H9 (cell line): ENCODE data around the gene ARFIP1. TPM values are rescaled to one million over a fixed set of nuclear protein-coding genes. Genes with fewer than 3 reads are reported as not detected.

ENCODE experiments used
- DNase-seq: peaks from one replicate; pipeline ENCODE4 v3.0.0-alpha.2; 2017
- H2AFZ ChIP-seq: one replicate; pipeline ENCODE4 v1.6.1; 2013; ENCODE audit warnings: mild to moderate bottlenecking, low read length, control low read depth, moderate library complexity
- H2AK5ac ChIP-seq: 2 replicates; pipeline ENCODE4 v1.6.1; 2013; ENCODE audit warnings: low read length, control low read depth, mixed read lengths; ENCODE audit not compliant: insufficient read length
- H2BK120ac ChIP-seq: one replicate; pipeline ENCODE4 v1.6.1; 2013; ENCODE audit warnings: low read depth, mild to moderate bottlenecking, low read length, control low read depth, inconsistent platforms; ENCODE audit not compliant: poor library complexity, severe bottlenecking
- H2BK12ac ChIP-seq: 2 replicates; pipeline ENCODE4 v1.6.1; 2013; ENCODE audit warnings: low read length, control low read depth, mixed read lengths, low read depth; ENCODE audit not compliant: insufficient read length
- H2BK15ac ChIP-seq: 2 replicates; pipeline ENCODE4 v1.6.1; 2013; ENCODE audit warnings: low read depth, low read length, control low read depth
- H2BK20ac ChIP-seq: one replicate; pipeline ENCODE4 v1.6.1; 2013; ENCODE audit warnings: low read depth, mild to moderate bottlenecking, low read length, control low read depth, inconsistent platforms; ENCODE audit not compliant: poor library complexity, severe bottlenecking
- H2BK5ac ChIP-seq: 2 replicates; pipeline ENCODE4 v1.6.1; 2013; ENCODE audit warnings: low read length, control low read depth, mixed read lengths; ENCODE audit not compliant: insufficient read length
- H3K14ac ChIP-seq: 2 replicates; pipeline ENCODE4 v1.6.1; 2013; ENCODE audit warnings: low read length, control low read depth; ENCODE audit not compliant: insufficient read depth
- H3K18ac ChIP-seq: 2 replicates; pipeline ENCODE4 v1.6.1; 2013; ENCODE audit warnings: low read depth, mild to moderate bottlenecking, mixed read lengths, low read length, control low read depth; ENCODE audit not compliant: insufficient read length
- H3K23ac ChIP-seq: 2 replicates; pipeline ENCODE4 v1.6.1; 2013; ENCODE audit warnings: low read length, control low read depth, mixed read lengths, low read depth; ENCODE audit not compliant: insufficient read length
- H3K23me2 ChIP-seq: 2 replicates; pipeline ENCODE4 v1.6.1; 2013; ENCODE audit warnings: low read depth, mild to moderate bottlenecking, mixed read lengths, low read length, control low read depth; ENCODE audit not compliant: insufficient read length, poor library complexity, severe bottlenecking
- H3K27ac ChIP-seq: 2 replicates; pipeline ENCODE4 v1.5.1; 2013; ENCODE audit warnings: low read length, control low read depth, mixed read lengths, low read depth; ENCODE audit not compliant: insufficient read length
- H3K27me3 ChIP-seq: 2 replicates; pipeline ENCODE4 v1.6.1; 2013; ENCODE audit warnings: low read length, control low read depth, inconsistent platforms; ENCODE audit not compliant: insufficient read depth
- H3K4ac ChIP-seq: 2 replicates; pipeline ENCODE4 v1.6.1; 2013; ENCODE audit warnings: low read depth, mild to moderate bottlenecking, control low read depth, inconsistent platforms, low read length, moderate library complexity
- H3K4me1 ChIP-seq: 2 replicates; pipeline ENCODE4 v1.6.1; 2013; ENCODE audit warnings: low read length, control low read depth, inconsistent platforms; ENCODE audit not compliant: insufficient read depth
- H3K4me2 ChIP-seq: 2 replicates; pipeline ENCODE4 v1.6.1; 2013; ENCODE audit warnings: low read length, control low read depth, mixed read lengths; ENCODE audit not compliant: insufficient read length, insufficient read depth
- H3K56ac ChIP-seq: 2 replicates; pipeline ENCODE4 v1.6.1; 2013; ENCODE audit warnings: low read depth, mild to moderate bottlenecking, mixed read lengths, low read length, control low read depth; ENCODE audit not compliant: insufficient read length
- H3K79me1 ChIP-seq: 2 replicates; pipeline ENCODE4 v1.6.1; 2013; ENCODE audit warnings: low read depth, mild to moderate bottlenecking, moderate library complexity, low read length, control low read depth, inconsistent platforms; ENCODE audit not compliant: insufficient read depth, poor library complexity, severe bottlenecking
- H3K79me2 ChIP-seq: 2 replicates; pipeline ENCODE4 v1.6.1; 2013; ENCODE audit warnings: low read length, control low read depth, inconsistent platforms; ENCODE audit not compliant: insufficient read depth
- H3K9ac ChIP-seq: 2 replicates; pipeline ENCODE4 v1.6.1; 2013; ENCODE audit warnings: low read length, control low read depth, mixed read lengths; ENCODE audit not compliant: insufficient read length; ENCODE audit errors: extremely low read depth
- H3K9me3 ChIP-seq: one replicate; pipeline ENCODE4 v1.6.1; 2013; ENCODE audit warnings: low read depth, low read length, inconsistent platforms; ENCODE audit not compliant: control insufficient read depth
- H3T11ph ChIP-seq: one replicate; pipeline ENCODE4 v1.6.1; 2013; ENCODE audit warnings: mild to moderate bottlenecking, low read length, control low read depth, inconsistent platforms
- H4K20me1 ChIP-seq: one replicate; pipeline ENCODE4 v1.6.1; 2013; ENCODE audit not compliant: control insufficient read depth, insufficient read length, insufficient read depth
- H4K5ac ChIP-seq: 2 replicates; pipeline ENCODE4 v1.6.1; 2013; ENCODE audit warnings: low read depth, mild to moderate bottlenecking, mixed read lengths, low read length, control low read depth; ENCODE audit not compliant: insufficient read length
- H4K8ac ChIP-seq: replicated peaks from 2 replicates; pipeline ENCODE4 v1.6.1; 2013; ENCODE audit warnings: low read length, control low read depth, mixed read lengths, low read depth; ENCODE audit not compliant: insufficient read length
- H4K91ac ChIP-seq: 2 replicates; pipeline ENCODE4 v1.6.1; 2013; ENCODE audit warnings: low read depth, mild to moderate bottlenecking, moderate library complexity, mixed read lengths, low read length, control low read depth; ENCODE audit not compliant: insufficient read length
- H3K27ac Mint-ChIP-seq, 3 experiments: 2 replicates in 2 of 3; 3 replicates in 1 of 3; pipeline ENCODE4 v1.8.0; 2020 to 2021; ENCODE audit warnings: mixed read lengths in 3 of 3, mild to moderate bottlenecking in 1 of 3, moderate library complexity in 1 of 3
- H3K27me3 Mint-ChIP-seq: 2 replicates; pipeline ENCODE4 v1.8.0; 2021; ENCODE audit warnings: low read depth, mild to moderate bottlenecking, moderate library complexity, mixed read lengths
- H3K36me3 Mint-ChIP-seq, 3 experiments: 2 replicates in 2 of 3; 3 replicates in 1 of 3; pipeline ENCODE4 v1.8.0; 2020 to 2021; ENCODE audit warnings: low read depth in 3 of 3, mixed read lengths in 3 of 3; ENCODE audit not compliant: insufficient read depth in 1 of 3
- H3K4me1 Mint-ChIP-seq, 2 experiments: 2 replicates each; pipeline ENCODE4 v1.8.0; 2020; ENCODE audit warnings: mixed read lengths in 2 of 2
- H3K4me3 Mint-ChIP-seq, 2 experiments: 2 replicates in 1 of 2; 3 replicates in 1 of 2; pipeline ENCODE4 v1.8.0; 2020 to 2021; ENCODE audit warnings: mild to moderate bottlenecking in 2 of 2, mixed read lengths in 2 of 2, moderate library complexity in 1 of 2
- H3K9me3 Mint-ChIP-seq, 2 experiments: 2 replicates in 1 of 2; 3 replicates in 1 of 2; pipeline ENCODE4 v1.8.0; 2020; ENCODE audit warnings: mild to moderate bottlenecking in 2 of 2, mixed read lengths in 2 of 2, moderate library complexity in 1 of 2
- CTCF ChIP-seq: fragments of 200-600 bp; sonication (generic); conservative IDR thresholded peaks from 3 replicates; pipeline ENCODE4 v1.8.0; 2021; ENCODE audit warnings: antibody characterized with exemption, mild to moderate bottlenecking
- WGBS: extraction: QIAGEN DNeasy Blood & Tissue Kit; methylation state at CpG from one replicate; pipeline ENCODE4 v1.1.7; 2013; ENCODE audit warnings: missing lambda C conversion rate, low lambda C conversion rate, mixed read lengths; ENCODE audit not compliant: insufficient read length; ENCODE audit errors: extremely low coverage; 5-methylcytosine and 5-hydroxymethylcytosine counted together
- total RNA-seq: library from RNA; stranded (reverse); gene quantifications from 2 replicates; pipeline ENCODE4 v1.2.1, GENCODE V29; 2021

Gene ARFIP1
- total RNA-seq, 1 experiment from 2014 or later = 30.8 TPM

DNA sequence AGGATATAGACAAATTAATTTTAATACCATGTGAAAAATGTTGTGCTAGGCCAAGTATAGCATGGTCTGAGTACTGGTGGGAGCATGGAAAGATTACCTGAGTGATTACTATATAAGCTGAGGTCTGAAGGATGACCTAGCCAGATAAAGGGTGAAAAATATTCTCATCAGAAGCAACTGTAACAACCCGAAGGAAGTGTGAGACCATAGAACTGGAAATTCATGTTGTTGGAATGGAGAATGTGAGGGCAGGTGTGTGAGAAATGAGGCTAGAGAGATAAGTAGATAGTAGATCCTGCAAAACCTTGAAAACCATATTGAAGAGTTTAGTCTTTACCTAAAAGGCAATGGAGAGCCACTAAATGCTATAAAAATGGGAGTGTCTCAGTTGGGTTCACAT lies 71.5 kb downstream of the ARFIP1 start:
- Histone ChIP-seq H3K4me1 (peaks cover 6% of the 10 kb centered on the region), H3T11ph (peak overlapping the region; percentile 74), H4K91ac (no peak overlapping the region), H4K8ac (no peak overlapping the region), H4K20me1 (no peaks in the 10 kb centered on the region), H3K4ac (no peak overlapping the region; the same call in 1 of the 2 replicates), H2BK120ac (no peak overlapping the region), H3K27me3 (no peaks in the 10 kb centered on the region), H3K9ac (peak overlapping the region; percentile 33), H3K14ac (no peak overlapping the region; the same call in 1 of the 2 replicates), H3K79me2 (peaks cover 2% of the 10 kb centered on the region; the same call in 1 of the 2 replicates), H2BK5ac (peak overlapping the region; percentile 93), H3K23ac (no peak overlapping the region), H2BK12ac (peak overlapping the region; percentile 77), H3K56ac (peak overlapping the region; percentile 43), H3K27ac (peak overlapping the region; percentile 100), H3K18ac (no peak overlapping the region), H2AK5ac (no peak overlapping the region), H2BK15ac (no peak overlapping the region), H2AFZ (no peak overlapping the region), H4K5ac (peak overlapping the region; percentile 80), H3K4me2 (no peak overlapping the region), H3K23me2 (no peaks in the 10 kb centered on the region), H3K79me1 (peaks cover 3% of the 10 kb centered on the region), H2BK20ac (no peak overlapping the region), H3K9me3 (no peaks in the 10 kb centered on the region)
- WGBS = no CpG with 5 or more reads among the region's 1 CpG
- no peak for DNase-seq
- TF ChIP-seq CTCF = no peak
- peaks cover 17 to 23% (median 21%) of the 10 kb centered on the region in 3 experiments for H3K36me3 Mint-ChIP-seq
- peaks cover 21% of the 10 kb centered on the region in 2 experiments for H3K9me3 Mint-ChIP-seq
- H3K27me3 Mint-ChIP-seq = no peaks in the 10 kb centered on the region
- H3K4me3 Mint-ChIP-seq = no peak overlapping the region
- H3K4me1 Mint-ChIP-seq = peaks cover 29 to 42% of the 10 kb centered on the region in 2 experiments
- H3K27ac Mint-ChIP-seq = peak overlapping the region; percentile 62 to 98 (median 96)
